Mucosa of rectum (tissue), 2 donors: ENCODE results near the gene NHERF1.

Experiments
- H3K27ac ChIP-seq, 2 donors: one replicate each; pipeline ENCODE4 v1.7.0; 2013; ENCODE audit warnings: inconsistent platforms in 2 of 2, low read depth in 2 of 2, low read length in 2 of 2
- H3K27me3 ChIP-seq, 2 donors: one replicate each; pipeline ENCODE4 v1.7.0; 2013; ENCODE audit warnings: low read length in 2 of 2; ENCODE audit not compliant: control insufficient read depth in 2 of 2, insufficient read depth in 2 of 2
- H3K36me3 ChIP-seq, 2 donors: one replicate each; pipeline ENCODE4 v1.7.0; 2013; ENCODE audit warnings: low read length in 2 of 2; ENCODE audit not compliant: control insufficient read depth in 2 of 2, insufficient read depth in 2 of 2
- H3K4me1 ChIP-seq, 2 donors: one replicate each; pipeline ENCODE4 v1.7.0; 2013; ENCODE audit warnings: low read length in 2 of 2, mild to moderate bottlenecking in 1 of 2; ENCODE audit not compliant: control insufficient read depth in 2 of 2, insufficient read depth in 2 of 2
- H3K4me3 ChIP-seq, 2 donors: one replicate each; pipeline ENCODE4 v1.7.0; 2013; ENCODE audit warnings: low read length in 2 of 2
- H3K9ac ChIP-seq, 2 donors: one replicate each; pipeline ENCODE4 v1.7.0; 2013; ENCODE audit warnings: low read length in 2 of 2, low read depth in 1 of 2, mild to moderate bottlenecking in 1 of 2
- H3K9me3 ChIP-seq, 2 donors: one replicate each; pipeline ENCODE4 v1.7.0; 2013; ENCODE audit warnings: low read length in 2 of 2; ENCODE audit not compliant: control insufficient read depth in 2 of 2
- donor health status: healthy.
- donor health status: Normal muscosa, but diverticular disease.

Gene NHERF1

DNA sequence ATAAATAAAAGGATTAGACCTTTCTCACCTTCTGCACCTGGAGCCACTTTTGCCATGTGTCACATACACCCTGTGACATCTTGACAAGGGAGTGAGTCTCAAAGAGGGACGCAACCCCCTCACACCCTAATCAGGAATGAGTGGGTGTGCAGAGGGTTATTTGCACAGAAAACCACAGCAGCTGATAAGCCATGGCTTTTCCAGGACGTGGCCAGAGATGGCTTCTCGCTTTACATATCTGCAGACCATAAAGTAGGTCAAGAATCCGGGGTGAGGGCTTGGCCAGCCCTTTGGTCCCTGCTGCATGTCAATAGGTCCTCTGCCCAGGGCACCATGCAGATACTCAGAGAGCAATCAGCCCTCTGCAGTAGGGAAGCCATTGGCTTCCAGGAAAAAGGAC, 33.3 kb upstream of the NHERF1 start:
- H3K4me3 ChIP-seq: no peak overlapping the region
- peaks cover 0 to 9% of the 10 kb centered on the region in 2 donors for H3K4me1 ChIP-seq
- H3K27ac ChIP-seq: no peak overlapping the region
- H3K27me3 ChIP-seq: peaks cover 6 to 10% of the 10 kb centered on the region in 2 donors
- no peaks in the 10 kb centered on the region for H3K9me3 ChIP-seq
- no peaks in the 10 kb centered on the region for H3K36me3 ChIP-seq
- H3K9ac ChIP-seq: no peak overlapping the region

DNA sequence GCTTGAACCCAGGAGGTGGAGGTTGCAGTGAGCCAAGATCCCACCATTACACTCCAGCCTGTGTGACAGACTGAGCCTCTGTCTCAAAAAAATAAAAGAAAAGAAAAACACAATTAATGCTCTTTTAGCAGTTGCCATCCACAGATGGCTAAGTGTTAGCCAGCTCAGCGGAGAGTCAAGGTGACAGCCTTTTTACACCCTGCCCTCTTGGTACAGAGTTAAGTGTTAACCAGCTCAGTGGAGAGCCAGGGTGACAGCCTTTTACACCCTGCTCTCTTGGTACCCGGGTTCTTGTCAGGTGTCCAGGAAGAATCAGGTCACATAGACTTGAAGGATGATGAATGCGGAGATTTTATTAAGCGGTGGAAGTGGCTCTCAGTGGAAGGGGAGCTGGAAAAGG, 27.9 kb upstream of the NHERF1 start:
- Histone ChIP-seq H3K9ac (no peak overlapping the region), H3K27ac (no peak overlapping the region), H3K9me3 (no peaks in the 10 kb centered on the region), H3K4me3 (no peak overlapping the region), H3K27me3 (peaks cover 0 to 2% of the 10 kb centered on the region in 2 donors), H3K4me1 (no peaks in the 10 kb centered on the region), H3K36me3 (no peaks in the 10 kb centered on the region)

DNA sequence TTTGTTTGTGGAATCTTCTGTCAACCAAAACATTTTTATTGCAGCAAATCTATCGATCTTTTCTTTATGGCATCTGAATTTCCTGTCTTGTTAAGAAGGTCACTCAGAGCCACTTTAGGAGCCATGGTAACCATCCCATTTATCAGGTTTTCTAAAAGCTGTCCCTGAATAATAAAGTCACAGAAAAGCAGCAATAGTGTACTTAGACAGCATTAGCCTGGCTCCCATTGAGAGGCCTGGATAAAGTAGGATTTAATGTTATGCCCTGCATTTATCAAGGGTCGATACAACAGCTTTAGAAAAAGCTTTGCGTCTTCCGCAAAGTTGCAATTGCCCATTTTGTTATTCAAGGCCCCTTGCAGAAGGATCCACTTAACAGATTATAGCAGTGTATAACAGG, 25.6 kb upstream of the NHERF1 start:
- Histone ChIP-seq H3K9ac (no peak overlapping the region), H3K9me3 (no peaks in the 10 kb centered on the region), H3K27ac (no peak overlapping the region), H3K4me1 (no peaks in the 10 kb centered on the region), H3K4me3 (no peak overlapping the region), H3K27me3 (no peaks in the 10 kb centered on the region), H3K36me3 (no peaks in the 10 kb centered on the region)

DNA sequence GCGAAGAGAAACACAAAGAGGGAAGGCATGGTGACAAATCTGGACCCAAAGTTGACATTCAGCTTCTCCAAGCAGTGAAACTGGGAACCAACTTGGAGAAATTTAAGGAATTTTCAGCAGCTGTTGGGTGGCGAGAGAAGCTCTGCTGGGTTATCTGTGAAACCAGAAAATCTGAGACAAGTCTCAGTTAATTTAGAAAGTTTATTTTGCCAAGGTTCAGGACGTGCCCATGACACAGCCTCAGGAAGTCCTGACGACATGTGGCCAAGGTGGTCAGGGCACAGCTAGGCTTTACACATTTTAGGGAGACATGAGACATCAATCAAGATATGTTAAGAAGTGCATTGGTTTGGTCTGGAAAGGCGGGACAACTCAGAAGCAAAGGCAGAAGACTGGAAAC, 24.5 kb upstream of the NHERF1 start:
- H3K27me3 ChIP-seq: no peaks in the 10 kb centered on the region
- no peaks in the 10 kb centered on the region for H3K4me1 ChIP-seq

DNA sequence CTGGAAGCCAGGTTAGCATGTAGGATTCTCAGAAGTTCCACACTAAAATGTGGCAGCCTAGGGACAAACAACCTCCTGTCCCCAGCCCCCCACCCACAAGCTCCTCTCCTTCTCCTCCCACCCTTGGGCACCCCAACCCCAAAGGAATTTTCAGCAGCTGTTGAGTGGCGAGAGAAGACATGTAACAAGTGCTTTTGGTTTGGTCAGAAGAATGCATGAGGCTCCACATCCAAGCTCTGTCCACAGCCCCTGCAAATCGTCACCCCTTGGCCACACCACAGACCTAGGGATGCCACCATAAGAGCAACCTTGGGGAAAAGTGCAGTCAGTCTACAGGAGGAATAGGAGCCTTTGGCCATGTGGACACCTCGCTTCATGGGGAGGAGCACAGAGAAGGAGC, 23.3 kb upstream of the NHERF1 start:
- Histone ChIP-seq H3K9ac (no peak overlapping the region), H3K4me3 (no peak overlapping the region), H3K27ac (no peak overlapping the region), H3K27me3 (no peaks in the 10 kb centered on the region), H3K9me3 (no peaks in the 10 kb centered on the region), H3K4me1 (no peaks in the 10 kb centered on the region), H3K36me3 (no peaks in the 10 kb centered on the region)

More for the DNA sequence above, 24.5 kb upstream of the NHERF1 start:
- Histone ChIP-seq H3K36me3 (no peaks in the 10 kb centered on the region), H3K27ac (no peak overlapping the region), H3K9me3 (no peaks in the 10 kb centered on the region), H3K4me3 (no peak overlapping the region), H3K9ac (no peak overlapping the region)

DNA sequence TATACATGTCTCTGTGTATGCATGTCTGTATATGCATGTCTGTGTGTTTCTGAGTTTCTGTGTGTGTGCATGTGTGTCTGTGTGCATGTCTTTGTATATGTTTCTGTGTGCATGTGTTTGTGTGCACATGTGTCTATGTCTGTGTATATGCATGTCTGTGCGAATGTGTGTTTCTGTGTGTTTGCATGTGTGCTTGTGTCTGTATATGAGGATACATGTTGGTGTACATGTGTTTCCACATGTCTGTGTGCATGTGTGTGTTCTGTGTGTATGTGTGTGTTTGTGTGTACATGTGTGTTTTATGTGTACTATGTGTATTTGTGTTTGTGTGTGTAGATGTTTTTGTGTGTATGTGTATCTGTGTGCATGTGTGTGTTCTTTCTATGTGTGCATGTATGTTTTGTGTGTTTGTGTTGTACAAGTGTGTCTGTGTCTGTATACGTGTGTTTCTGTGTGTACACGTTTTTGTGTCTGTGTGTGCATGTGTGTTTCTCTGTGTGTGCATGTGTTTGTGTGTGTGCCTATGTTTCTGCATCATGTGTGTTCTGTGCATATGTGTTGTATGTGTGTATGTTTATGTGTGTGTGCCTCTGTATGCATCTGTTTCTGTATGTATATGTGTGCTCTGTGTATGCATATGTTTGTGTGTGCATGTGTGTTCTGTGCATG, 20.3 kb upstream of the NHERF1 start:
- H3K9ac ChIP-seq: no peak overlapping the region
- H3K4me3 ChIP-seq: no peak overlapping the region
- no peak overlapping the region for H3K27ac ChIP-seq
- no peaks in the 10 kb centered on the region for H3K36me3 ChIP-seq
- H3K27me3 ChIP-seq: peaks cover 0 to 3% of the 10 kb centered on the region in 2 donors
- H3K4me1 ChIP-seq: no peaks in the 10 kb centered on the region
- no peaks in the 10 kb centered on the region for H3K9me3 ChIP-seq

DNA sequence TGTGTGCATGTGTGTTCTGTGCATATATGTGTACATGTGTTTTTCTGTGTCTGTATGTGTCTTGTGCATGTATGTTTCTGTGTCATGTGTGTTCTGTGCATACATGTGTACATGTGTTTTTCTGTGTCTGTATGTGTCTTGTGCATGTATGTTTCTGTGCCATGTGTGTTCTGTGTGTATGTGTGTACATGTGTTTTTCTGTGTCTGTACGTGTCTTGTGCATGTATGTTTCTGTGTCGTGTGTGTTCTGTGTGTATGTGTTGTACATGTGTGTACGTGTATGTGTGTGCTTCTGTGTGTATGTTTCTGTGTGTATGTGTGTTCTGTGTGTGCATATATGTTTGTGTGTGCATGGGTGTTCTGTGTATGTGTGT, 19.7 kb upstream of the NHERF1 start:
- Histone ChIP-seq H3K4me1 (no peaks in the 10 kb centered on the region), H3K9ac (no peak overlapping the region), H3K36me3 (no peaks in the 10 kb centered on the region), H3K27me3 (peaks cover 0 to 3% of the 10 kb centered on the region in 2 donors), H3K27ac (no peak overlapping the region), H3K9me3 (no peaks in the 10 kb centered on the region), H3K4me3 (no peak overlapping the region)

DNA sequence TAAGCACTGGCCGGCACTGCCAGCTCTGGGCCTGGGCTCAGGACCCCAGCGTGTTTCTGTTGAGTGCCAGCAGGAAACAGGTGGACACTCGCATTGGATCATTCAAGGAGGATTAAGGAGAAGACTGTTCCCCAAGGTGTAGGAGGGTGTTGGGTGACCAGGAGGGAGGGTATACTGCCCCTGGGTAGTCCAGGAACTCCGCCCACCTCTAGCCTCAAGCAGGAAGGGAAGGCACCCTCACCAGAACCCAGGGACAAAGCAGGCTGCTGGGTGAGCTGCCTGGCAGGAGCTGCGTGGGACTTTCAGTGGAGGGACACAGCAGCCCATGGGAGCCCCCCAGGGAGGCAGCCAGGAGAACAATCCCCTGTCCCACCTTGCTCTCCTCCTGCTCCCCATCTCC, 19.1 kb upstream of the NHERF1 start:
- Histone ChIP-seq H3K9ac (no peak overlapping the region), H3K27me3 (peaks cover 0 to 3% of the 10 kb centered on the region in 2 donors), H3K36me3 (no peaks in the 10 kb centered on the region), H3K9me3 (no peaks in the 10 kb centered on the region), H3K27ac (no peak overlapping the region), H3K4me3 (no peak overlapping the region), H3K4me1 (no peaks in the 10 kb centered on the region)

DNA sequence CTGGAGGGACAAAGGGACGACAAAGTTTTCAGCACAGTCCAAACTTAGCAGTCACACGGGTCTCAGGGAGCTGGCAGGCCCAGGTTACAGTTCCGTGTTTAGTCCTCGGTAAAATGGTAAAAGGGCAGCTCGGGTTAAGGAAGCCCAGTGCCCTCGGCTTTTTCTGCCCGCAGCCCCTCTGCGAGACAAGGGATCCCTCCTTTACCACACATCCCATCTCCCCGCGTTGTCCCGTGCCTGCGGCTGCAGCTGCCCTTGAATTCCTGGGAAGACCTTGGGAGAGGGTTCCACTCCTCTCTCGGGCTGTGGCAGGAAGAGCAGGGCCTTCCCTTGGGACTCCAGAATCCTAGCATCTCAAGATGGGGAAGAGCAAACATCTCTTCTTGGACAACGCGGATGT, 18.6 kb upstream of the NHERF1 start:
- Histone ChIP-seq H3K9me3 (no peaks in the 10 kb centered on the region), H3K9ac (no peak overlapping the region), H3K27ac (no peak overlapping the region), H3K27me3 (peaks cover 0 to 3% of the 10 kb centered on the region in 2 donors), H3K4me3 (no peak overlapping the region), H3K4me1 (no peaks in the 10 kb centered on the region), H3K36me3 (no peaks in the 10 kb centered on the region)

DNA sequence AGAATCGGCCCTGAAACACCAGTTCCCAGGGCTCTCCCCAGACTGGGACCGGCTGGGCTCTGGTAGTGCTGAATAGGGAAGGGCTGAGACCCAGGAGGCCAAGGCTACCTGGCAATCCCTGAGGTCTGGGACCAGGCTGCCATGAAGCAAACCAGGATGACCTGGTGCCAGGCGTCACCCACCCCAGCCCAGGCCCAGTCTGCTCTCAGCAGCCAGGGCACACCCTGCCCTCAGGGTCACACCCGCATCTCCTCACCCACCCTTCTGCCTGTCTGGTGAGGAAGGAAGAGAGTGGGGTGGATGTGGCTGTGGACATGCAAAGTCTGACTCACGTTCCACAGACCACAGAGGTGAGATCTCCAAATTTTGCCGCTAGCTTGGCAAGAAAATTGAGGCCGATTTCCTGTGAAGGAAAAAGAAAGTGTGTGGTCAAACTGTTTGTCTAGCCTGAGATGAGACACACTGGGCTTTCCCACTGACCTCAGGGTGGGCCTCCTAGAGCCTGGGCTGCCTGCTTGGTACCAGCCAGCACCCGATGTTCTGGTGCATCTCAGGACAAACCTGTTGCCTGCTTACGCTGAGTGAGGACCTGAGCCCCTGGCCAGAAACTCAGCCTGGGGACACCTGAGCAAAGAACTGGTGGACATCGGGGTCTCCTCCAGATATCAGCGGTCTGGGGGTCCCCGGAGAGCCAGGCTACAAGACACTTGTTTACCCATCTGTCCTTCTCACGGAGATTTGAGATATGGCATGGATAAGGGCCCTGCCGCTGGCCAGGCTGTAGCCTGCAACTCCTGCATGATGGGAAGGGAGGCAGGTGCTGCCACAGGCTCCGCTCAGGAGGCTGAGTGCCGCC, 17.7 kb upstream of the NHERF1 start:
- H3K9ac ChIP-seq: no peak overlapping the region
- H3K36me3 ChIP-seq: no peaks in the 10 kb centered on the region
- no peaks in the 10 kb centered on the region for H3K9me3 ChIP-seq
- no peak overlapping the region for H3K27ac ChIP-seq
- H3K27me3 ChIP-seq: peaks cover 0 to 3% of the 10 kb centered on the region in 2 donors
- no peaks in the 10 kb centered on the region for H3K4me1 ChIP-seq
- H3K4me3 ChIP-seq: no peak overlapping the region
